ENCODE data around the gene MVB12B. TPM values are rescaled to one million over a fixed set of nuclear protein-coding genes. Genes with fewer than 3 reads are reported as not detected.
"Not testable (repeated sequence)": the region's sequence is repeated elsewhere in the genome, so short reads cannot be mapped to it uniquely, and the experiment has no call there.

Gene MVB12B
- total RNA-seq, 2 donors from 2014 or later = 18.6 to 19.7 TPM

DNA sequence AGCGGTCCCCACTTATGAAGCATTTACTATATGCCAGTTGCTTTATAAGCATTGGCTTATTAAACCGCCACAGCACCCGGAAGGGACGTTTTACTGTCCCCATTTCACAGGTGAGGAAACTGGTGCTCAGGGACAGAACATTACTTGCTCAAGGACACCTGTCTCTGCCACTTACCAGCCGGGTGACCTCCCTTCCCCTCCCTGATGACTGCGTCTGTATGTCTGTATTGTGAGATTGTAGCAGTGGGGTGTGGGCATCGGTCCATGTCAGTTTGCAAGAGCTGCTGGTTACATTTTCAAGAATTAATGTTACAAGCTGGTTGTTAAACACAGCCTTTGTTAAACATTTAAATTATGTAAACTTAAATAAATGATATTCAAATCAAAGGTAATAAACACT lies 209.5 kb downstream of the MVB12B start:
- TF ChIP-seq, protein P1, sequence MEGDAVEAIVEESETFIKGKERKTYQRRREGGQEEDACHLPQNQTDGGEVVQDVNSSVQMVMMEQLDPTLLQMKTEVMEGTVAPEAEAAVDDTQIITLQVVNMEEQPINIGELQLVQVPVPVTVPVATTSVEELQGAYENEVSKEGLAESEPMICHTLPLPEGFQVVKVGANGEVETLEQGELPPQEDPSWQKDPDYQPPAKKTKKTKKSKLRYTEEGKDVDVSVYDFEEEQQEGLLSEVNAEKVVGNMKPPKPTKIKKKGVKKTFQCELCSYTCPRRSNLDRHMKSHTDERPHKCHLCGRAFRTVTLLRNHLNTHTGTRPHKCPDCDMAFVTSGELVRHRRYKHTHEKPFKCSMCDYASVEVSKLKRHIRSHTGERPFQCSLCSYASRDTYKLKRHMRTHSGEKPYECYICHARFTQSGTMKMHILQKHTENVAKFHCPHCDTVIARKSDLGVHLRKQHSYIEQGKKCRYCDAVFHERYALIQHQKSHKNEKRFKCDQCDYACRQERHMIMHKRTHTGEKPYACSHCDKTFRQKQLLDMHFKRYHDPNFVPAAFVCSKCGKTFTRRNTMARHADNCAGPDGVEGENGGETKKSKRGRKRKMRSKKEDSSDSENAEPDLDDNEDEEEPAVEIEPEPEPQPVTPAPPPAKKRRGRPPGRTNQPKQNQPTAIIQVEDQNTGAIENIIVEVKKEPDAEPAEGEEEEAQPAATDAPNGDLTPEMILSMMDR (conservative IDR thresholded peaks at IDR 0.05) = no peak
- Mint-ChIP-seq H3K27ac (no peak overlapping the region), H3K36me3 (ENCODE audit: low read depth) (no peaks in the 10 kb centered on the region), H3K27me3 (ENCODE audit: insufficient read depth) (peaks cover 34% of the 10 kb centered on the region), H3K9me3 (no peaks in the 10 kb centered on the region), H3K4me3 (no peak overlapping the region), H3K4me1 (peaks cover 37% of the 10 kb centered on the region)
- Histone ChIP-seq H3K9ac (ENCODE audit: extremely low read depth, low read length, poor library complexity, severe bottlenecking) (no peak overlapping the region), H3K27ac (ENCODE audit: low read depth, low read length) (no peak overlapping the region), H3K27me3 (ENCODE audit: control insufficient read depth, insufficient read depth, low read length, poor library complexity, severe bottlenecking) (peaks cover 36% of the 10 kb centered on the region), H3K4me3 (ENCODE audit: low read length) (no peak overlapping the region), H3K9me3 (ENCODE audit: control insufficient read depth, low read length) (no peaks in the 10 kb centered on the region), H3K36me3 (ENCODE audit: control insufficient read depth, insufficient read depth, low read length) (no peaks in the 10 kb centered on the region), H3K4me1 (ENCODE audit: control insufficient read depth, insufficient read depth, low read length) (peaks cover 14% of the 10 kb centered on the region)
- 93 to 94% methylated on average over 4 to 7 of the region's 7 CpGs for WGBS, 2 experiments (ENCODE audit: insufficient coverage in 1 of 2, insufficient read length in 1 of 2)
- no peak for DNase-seq

GRCh38 chr9:126536841-126537465 lies 210.3 kb downstream of the MVB12B start:
- H3K27me3 Mint-ChIP-seq (ENCODE audit: insufficient read depth) = peaks cover 34% of the 10 kb centered on the region
- H3K27ac Mint-ChIP-seq = no peak overlapping the region
- H3K9me3 ChIP-seq (ENCODE audit: control insufficient read depth, low read length) = no peaks in the 10 kb centered on the region
- peaks cover 9% of the 10 kb centered on the region for H3K4me1 ChIP-seq (ENCODE audit: control insufficient read depth, insufficient read depth, low read length)
- H3K4me1 Mint-ChIP-seq = peaks cover 31% of the 10 kb centered on the region
- no peaks in the 10 kb centered on the region for H3K36me3 Mint-ChIP-seq (ENCODE audit: low read depth)
- peaks cover 36% of the 10 kb centered on the region for H3K27me3 ChIP-seq (ENCODE audit: control insufficient read depth, insufficient read depth, low read length, poor library complexity, severe bottlenecking)
- TF ChIP-seq, protein P1 (conservative IDR thresholded peaks at IDR 0.05) = no peak
- no peaks in the 10 kb centered on the region for H3K36me3 ChIP-seq (ENCODE audit: control insufficient read depth, insufficient read depth, low read length)
- no peak overlapping the region for H3K4me3 Mint-ChIP-seq
- DNase-seq = no peak
- H3K9ac ChIP-seq (ENCODE audit: extremely low read depth, low read length, poor library complexity, severe bottlenecking) = no peak overlapping the region
- no peaks in the 10 kb centered on the region for H3K9me3 Mint-ChIP-seq
- H3K4me3 ChIP-seq (ENCODE audit: low read length) = no peak overlapping the region
- no peak overlapping the region for H3K27ac ChIP-seq (ENCODE audit: low read depth, low read length)
- 84 to 87% methylated on average over 9 to 11 of the region's 11 CpGs for WGBS, 2 experiments (ENCODE audit: insufficient coverage in 1 of 2, insufficient read length in 1 of 2)

DNA sequence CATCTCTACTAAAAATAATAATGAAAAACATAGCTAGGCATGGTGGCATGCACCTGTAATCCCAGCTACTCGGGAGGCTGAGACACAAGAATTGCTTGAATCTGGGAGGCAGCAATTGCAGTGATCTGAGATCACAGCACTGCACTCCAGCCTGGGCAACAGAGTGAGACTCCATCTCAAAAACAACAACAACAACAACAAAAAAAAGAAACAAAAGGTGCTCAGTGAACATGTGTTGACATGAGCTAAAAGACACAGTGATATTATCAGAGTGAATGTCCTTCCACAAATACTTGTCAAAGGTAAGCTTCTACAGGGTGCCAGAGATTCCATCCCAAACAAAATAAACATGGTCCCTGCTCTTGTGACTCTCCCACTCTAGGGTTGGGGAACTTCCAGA lies 211.9 kb downstream of the MVB12B start:
- H3K9me3 ChIP-seq (ENCODE audit: control insufficient read depth, low read length) = no peaks in the 10 kb centered on the region
- Mint-ChIP-seq H3K27ac (no peak overlapping the region), H3K4me1 (peaks cover 17% of the 10 kb centered on the region), H3K36me3 (ENCODE audit: low read depth) (no peaks in the 10 kb centered on the region), H3K4me3 (no peak overlapping the region), H3K9me3 (no peaks in the 10 kb centered on the region), H3K27me3 (ENCODE audit: insufficient read depth) (peaks cover 22% of the 10 kb centered on the region)
- H3K27ac ChIP-seq (ENCODE audit: low read depth, low read length) = no peak overlapping the region
- H3K4me3 ChIP-seq (ENCODE audit: low read length) = no peak overlapping the region
- H3K4me1 ChIP-seq (ENCODE audit: control insufficient read depth, insufficient read depth, low read length) = peaks cover 9% of the 10 kb centered on the region
- TF ChIP-seq, protein P1 (conservative IDR thresholded peaks at IDR 0.05) = no peak
- no peak overlapping the region for H3K9ac ChIP-seq (ENCODE audit: extremely low read depth, low read length, poor library complexity, severe bottlenecking)
- 91 to 93% methylated on average over 1 of the region's 1 CpG for WGBS, 2 experiments (ENCODE audit: insufficient coverage in 1 of 2, insufficient read length in 1 of 2)
- no peak for DNase-seq
- H3K36me3 ChIP-seq (ENCODE audit: control insufficient read depth, insufficient read depth, low read length) = no peaks in the 10 kb centered on the region
- H3K27me3 ChIP-seq (ENCODE audit: control insufficient read depth, insufficient read depth, low read length, poor library complexity, severe bottlenecking) = peaks cover 23% of the 10 kb centered on the region

- H3K27me3 ChIP-seq (ENCODE audit: control insufficient read depth, insufficient read depth, low read length, poor library complexity, severe bottlenecking); H3K27ac Mint-ChIP-seq; H3K9ac ChIP-seq (ENCODE audit: extremely low read depth, low read length, poor library complexity, severe bottlenecking); H3K36me3 ChIP-seq (ENCODE audit: control insufficient read depth, insufficient read depth, low read length); H3K9me3 ChIP-seq (ENCODE audit: control insufficient read depth, low read length); H3K27ac ChIP-seq (ENCODE audit: low read depth, low read length); H3K9me3 Mint-ChIP-seq; DNase-seq; H3K36me3 Mint-ChIP-seq (ENCODE audit: low read depth); H3K27me3 Mint-ChIP-seq (ENCODE audit: insufficient read depth); H3K4me1 ChIP-seq (ENCODE audit: control insufficient read depth, insufficient read depth, low read length); H3K4me3 ChIP-seq (ENCODE audit: low read length); H3K4me3 Mint-ChIP-seq; H3K4me1 Mint-ChIP-seq: not testable (repeated sequence)
- 93 to 96% methylated on average over 7 to 9 of the region's 9 CpGs for WGBS, 2 experiments (ENCODE audit: insufficient coverage in 1 of 2, insufficient read length in 1 of 2)
These were observed 213.8 kb downstream of the MVB12B start for GRCh38 chr9:126540398-126540797.

Data from endodermal cell (in vitro differentiated cells).